AG08396 (cell line): Measurements from ENCODE around the gene NKPD1.

Experiments used
- DNase-seq: peaks from one replicate; pipeline ENCODE4 v3.0.0; 2012; ENCODE audit warnings: low spot score, mixed read lengths

The NKPD1 gene

DNA sequence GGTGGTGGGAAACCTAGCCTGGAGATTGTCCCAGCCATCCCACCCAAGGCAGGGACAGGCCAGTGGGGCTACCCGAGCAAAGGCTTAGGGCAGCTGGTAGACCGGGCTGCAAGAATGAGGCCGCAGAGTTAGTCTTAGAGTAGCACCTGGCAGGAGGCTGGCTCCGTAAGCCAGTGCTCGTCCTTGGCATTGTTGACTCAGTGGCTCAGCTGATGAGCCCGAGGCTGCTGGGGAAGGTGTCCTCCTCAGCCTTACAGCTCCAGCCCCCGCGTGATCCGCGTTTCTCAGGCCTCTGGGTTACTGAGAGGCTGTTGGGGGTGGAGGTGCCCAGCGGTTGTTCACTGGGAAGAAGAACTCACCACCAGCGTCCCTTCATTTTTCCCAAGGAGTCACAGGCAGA lies 43.1 kb downstream of the NKPD1 start:
- DNase-seq = no peak

DNA sequence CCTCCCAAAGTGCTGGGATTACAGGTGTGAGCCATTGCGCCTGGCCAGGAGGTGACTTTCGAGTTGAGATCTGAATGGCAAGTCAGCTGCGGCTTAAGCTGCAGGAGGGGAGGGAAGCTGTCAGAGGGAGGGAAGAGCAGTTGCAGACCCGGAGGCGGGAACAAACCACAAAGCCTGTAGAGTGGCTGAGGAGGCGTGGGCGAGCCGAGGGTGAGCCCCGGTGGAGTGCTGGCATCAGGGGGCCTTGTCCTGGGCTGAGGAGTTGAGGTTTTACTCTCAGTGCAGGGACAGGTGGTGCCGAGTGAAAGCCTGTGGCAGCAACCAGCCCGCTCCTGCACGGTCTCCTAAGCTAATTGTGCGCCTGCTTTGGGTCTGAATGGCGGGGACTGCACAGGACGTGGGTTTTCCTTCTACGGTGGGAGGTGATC lies 43.6 kb downstream of the NKPD1 start:
- no peak for DNase-seq

DNA sequence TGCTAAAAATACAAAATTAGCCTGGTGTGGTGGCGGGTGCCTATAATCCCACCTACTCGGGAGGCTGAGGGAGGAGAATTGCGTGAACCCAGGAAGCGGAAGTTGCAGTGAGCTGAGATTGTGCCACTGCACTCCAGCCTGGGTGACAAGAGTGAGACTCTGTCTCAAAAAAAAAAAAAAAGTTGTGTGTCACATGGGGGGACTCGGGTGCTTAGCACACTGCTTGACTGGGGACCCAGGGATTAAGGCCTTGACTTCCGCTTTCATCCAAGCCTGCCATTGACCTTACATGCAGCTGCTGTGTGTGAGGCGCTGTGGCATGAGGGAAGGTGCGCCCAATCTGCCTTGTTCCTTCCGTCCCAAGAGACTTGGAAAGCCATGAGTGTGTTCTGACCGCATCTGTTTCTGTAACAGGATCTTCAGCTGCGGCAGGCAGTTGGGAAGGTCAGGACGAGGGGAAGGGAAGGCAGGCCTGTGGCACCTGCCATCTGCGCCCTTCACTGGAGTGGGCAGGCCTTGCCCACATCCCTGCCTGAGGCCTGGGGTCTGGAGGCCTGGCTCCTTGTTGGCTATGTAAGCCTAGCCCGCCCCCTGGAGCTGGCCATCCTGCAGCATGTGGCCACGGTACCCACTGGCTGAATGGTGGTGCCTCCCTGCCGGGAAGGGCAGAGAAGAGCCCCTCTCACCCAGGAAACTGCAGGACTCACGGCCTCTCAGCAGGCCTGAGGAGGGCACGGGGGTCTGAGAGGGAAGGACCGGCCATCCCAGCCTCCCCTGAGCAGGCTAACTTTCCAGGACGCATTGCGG lies 44.8 kb downstream of the NKPD1 start:
- no peak for DNase-seq

DNA sequence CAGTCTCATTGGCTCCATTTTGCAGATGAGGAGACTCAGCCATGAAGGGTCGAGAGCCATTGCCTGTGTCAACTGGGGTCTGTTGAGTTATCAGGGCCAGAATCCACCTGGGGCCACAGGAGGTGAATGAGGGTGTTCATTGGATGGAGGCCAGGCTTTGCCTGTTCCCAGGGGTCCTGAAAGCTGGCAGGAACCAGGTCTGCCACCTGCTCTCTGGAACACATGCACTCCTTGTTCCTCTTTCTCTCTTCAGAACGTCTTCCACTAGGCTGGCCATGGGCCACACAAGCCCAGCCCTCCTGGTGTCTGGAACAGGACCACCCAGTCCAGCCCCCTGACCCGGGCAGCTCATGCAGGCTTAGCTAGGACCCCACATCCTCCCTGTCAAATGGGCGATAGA lies 46.7 kb downstream of the NKPD1 start:
- no peak for DNase-seq

DNA sequence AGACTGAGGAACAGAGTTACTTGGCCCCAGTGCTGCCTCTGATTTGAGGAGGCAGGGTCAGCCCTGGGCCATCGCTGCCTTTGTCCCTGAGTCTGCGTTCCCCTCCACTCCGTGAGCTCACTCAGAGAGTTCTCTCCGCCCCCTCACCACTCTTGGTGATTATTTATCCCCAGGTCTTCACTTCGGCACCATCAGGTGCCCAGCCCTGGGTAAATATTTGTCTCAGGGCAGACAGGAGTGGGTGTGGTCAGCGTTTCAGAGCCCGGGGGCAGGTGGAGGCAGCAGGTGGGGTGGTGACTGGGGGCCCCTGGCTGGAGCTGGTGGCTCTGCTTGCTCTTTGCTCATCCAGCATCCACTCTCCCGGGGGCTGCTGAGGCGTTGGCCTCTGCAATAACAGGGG lies 47.2 kb downstream of the NKPD1 start:
- DNase-seq = no peak

DNA sequence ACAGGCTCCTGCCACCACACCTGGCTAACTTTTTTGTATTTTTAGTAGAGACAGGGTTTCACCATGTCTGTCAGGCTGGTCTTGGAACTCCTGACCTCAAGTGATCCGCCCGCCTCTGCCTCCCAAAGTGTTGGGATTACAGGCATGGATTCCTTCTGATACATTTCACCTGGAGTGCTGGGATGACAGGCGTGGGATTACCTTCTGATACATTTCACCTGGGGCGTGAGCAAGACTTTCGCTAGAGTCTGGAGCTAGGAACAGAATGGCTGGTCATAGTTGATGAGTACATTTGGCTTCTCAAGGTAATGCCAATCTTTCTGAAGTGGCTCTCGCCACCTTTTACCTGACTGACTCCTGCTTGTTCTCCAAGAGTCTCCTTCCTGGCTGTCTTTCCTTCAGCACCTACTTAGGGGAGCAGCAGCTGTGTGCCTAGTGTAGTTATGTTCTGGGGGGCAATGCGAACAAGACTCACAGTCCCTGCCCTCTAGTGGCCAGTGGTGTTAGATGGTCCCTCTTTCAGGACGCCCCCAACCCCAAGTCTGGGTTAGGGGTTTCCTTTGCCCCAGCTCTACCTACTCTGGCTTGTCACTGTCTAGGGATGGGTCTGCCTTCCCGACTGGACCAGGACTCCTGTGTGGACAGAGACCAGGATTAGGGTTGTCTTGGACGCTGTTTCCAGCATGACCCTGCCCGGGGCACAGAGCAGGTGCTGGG lies 48.5 kb downstream of the NKPD1 start:
- no peak for DNase-seq
